Measurements from ENCODE around the gene RPL23.

Gene RPL23

GRCh38 chr17:38883592-38884526 is 30.3 kb upstream of the RPL23 start:
- H3K36me3 ChIP-seq (ENCODE audit: control insufficient read depth, insufficient read depth, low read length), result peaks cover 28% of the 10 kb centered on the region
- H3K27me3 ChIP-seq (ENCODE audit: control insufficient read depth, insufficient read depth, low read length), result no peaks in the 10 kb centered on the region
- no peak overlapping the region for H3K9ac ChIP-seq (ENCODE audit: low read length)
- H3K27ac ChIP-seq (ENCODE audit: low read depth, low read length), result peak overlapping the region; percentile 71; the same call in 1 of the 2 replicates
- H3K4me3 ChIP-seq (ENCODE audit: low read depth, low read length), result no peak overlapping the region
- H3K4me1 ChIP-seq (ENCODE audit: control insufficient read depth, insufficient read depth, low read length), result peaks cover 65% of the 10 kb centered on the region
- H3K9me3 ChIP-seq (ENCODE audit: control insufficient read depth, insufficient read depth, low read depth, low read length), result no peaks in the 10 kb centered on the region

GRCh38 chr17:38882870-38883269 is 29.3 kb upstream of the RPL23 start:
- H3K9me3 ChIP-seq (ENCODE audit: control insufficient read depth, insufficient read depth, low read depth, low read length), result no peaks in the 10 kb centered on the region
- no peak overlapping the region for H3K9ac ChIP-seq (ENCODE audit: low read length)
- no peak overlapping the region for H3K4me3 ChIP-seq (ENCODE audit: low read depth, low read length)
- H3K27me3 ChIP-seq (ENCODE audit: control insufficient read depth, insufficient read depth, low read length), result no peaks in the 10 kb centered on the region
- H3K36me3 ChIP-seq (ENCODE audit: control insufficient read depth, insufficient read depth, low read length), result peaks cover 32% of the 10 kb centered on the region
- H3K27ac ChIP-seq (ENCODE audit: low read depth, low read length), result no peak overlapping the region
- peaks cover 75% of the 10 kb centered on the region for H3K4me1 ChIP-seq (ENCODE audit: control insufficient read depth, insufficient read depth, low read length)

DNA sequence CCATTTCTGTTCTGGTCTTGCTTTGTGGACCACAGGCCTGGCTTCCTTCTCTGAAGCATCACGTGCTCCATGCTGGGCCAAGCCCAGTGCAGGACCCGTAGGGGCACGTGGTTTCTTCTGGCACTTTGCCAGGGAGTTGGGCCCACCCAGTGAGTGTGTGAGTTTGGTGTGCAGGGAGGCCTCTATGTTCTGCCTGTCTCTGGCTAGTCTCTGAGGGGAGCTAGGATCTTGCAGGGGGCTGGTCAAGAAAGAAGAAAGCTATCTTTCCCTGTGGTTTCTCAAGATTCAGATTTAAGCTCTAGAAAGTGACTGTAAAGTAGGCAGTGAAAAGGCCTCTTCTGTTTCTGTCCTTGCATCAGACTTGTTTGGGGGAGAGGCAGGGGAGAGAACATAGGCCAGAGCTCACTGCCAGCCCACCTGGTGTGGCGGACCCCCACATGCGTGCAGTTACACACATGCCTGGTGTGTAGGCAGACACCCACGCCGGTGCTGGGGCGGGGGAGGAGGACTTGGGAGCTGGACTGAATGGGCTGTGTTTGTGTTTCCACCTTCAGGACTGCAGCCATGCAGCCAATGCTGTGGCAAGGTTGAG is 28.2 kb upstream of the RPL23 start:
- Histone ChIP-seq H3K4me3 (ENCODE audit: low read depth, low read length) (no peak overlapping the region), H3K36me3 (ENCODE audit: control insufficient read depth, insufficient read depth, low read length) (peaks cover 26% of the 10 kb centered on the region), H3K27ac (ENCODE audit: low read depth, low read length) (peak overlapping the region; percentile 44), H3K4me1 (ENCODE audit: control insufficient read depth, insufficient read depth, low read length) (peaks cover 86% of the 10 kb centered on the region), H3K9ac (ENCODE audit: low read length) (no peak overlapping the region), H3K27me3 (ENCODE audit: control insufficient read depth, insufficient read depth, low read length) (no peaks in the 10 kb centered on the region), H3K9me3 (ENCODE audit: control insufficient read depth, insufficient read depth, low read depth, low read length) (no peaks in the 10 kb centered on the region)

DNA sequence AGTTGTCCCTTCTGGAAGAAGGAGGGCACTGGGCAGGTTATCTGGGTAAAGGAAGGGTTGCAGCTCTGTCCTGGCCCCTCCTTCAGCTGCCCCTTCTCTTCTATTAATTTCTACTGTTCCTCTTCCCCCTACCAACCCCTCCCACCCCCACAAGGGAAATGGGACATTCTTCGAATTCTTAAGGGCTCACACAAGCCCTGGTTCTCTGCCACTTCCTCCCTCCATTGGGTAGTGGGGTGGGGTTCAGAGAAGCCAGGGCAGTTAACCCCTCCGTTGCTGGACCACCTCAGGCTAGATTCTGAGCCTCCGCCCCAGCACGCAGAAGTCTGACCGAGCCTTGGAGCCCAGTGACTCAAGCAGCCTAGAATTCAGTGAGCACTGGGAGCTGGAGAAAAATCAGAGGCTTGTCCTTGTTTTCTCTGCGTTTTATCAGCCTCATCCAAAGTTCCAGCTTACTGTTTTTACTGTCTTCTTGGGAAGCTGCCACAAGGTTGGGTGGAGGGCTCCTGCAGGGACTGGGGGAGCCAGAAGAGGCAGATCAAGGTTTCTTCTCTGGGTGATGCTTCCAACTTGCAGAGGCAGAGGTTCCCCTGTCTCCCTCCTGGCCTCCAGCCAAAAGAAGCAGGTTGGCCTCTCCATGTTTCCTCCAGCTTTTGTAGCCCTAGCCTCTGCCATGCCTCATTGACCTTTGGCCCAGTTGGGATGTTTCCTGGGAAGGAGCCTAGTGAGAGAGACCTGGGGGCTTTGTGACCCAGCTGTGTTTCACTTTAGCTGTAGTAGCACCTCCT is 26.6 kb upstream of the RPL23 start:
- H3K27me3 ChIP-seq (ENCODE audit: control insufficient read depth, insufficient read depth, low read length), result no peaks in the 10 kb centered on the region
- H3K4me3 ChIP-seq (ENCODE audit: low read depth, low read length), result peak overlapping the region; percentile 34
- H3K36me3 ChIP-seq (ENCODE audit: control insufficient read depth, insufficient read depth, low read length), result peaks cover 24% of the 10 kb centered on the region
- peak overlapping the region; percentile 71 for H3K9ac ChIP-seq (ENCODE audit: low read length)
- H3K9me3 ChIP-seq (ENCODE audit: control insufficient read depth, insufficient read depth, low read depth, low read length), result no peaks in the 10 kb centered on the region
- H3K27ac ChIP-seq (ENCODE audit: low read depth, low read length), result peak overlapping the region; percentile 94
- H3K4me1 ChIP-seq (ENCODE audit: control insufficient read depth, insufficient read depth, low read length), result peaks cover 81% of the 10 kb centered on the region

DNA sequence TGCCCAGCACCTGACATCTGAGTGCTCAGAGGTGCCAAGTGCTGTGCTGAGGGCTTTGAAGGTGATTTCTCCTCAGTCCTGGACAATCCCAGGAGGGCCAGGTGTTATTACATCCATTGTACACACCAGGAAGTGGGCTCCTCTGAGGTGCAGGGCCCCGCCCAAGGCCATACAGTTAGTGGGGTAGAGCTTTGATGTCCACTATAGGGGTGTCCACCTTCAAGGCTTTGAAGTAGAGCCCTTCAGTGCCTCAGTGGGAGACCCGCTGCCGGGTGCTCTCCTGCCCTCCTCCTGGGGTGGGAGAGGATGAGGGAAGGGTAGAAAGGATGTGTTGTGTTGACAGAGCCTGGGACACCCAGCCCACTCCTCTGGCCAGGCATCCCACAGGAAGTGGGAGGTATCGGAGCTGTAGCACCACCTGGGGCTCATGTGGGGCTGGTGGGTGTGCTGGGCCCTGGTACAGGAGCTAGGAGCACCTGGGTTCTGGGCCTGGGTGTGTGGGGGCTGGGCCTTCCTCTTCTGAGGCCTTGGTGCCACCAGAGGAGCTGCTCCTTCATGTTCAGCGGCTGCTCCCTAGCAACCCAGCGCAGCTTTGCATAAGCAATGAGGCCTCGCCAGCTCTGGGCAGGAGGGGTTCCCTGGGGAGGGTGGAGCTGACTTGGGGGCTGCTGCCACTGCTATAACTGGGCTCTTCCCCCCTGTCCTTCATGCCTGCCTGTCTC is 23.8 kb upstream of the RPL23 start:
- no peaks in the 10 kb centered on the region for H3K27me3 ChIP-seq (ENCODE audit: control insufficient read depth, insufficient read depth, low read length)
- no peak overlapping the region for H3K4me3 ChIP-seq (ENCODE audit: low read depth, low read length)
- H3K4me1 ChIP-seq (ENCODE audit: control insufficient read depth, insufficient read depth, low read length), result peaks cover 88% of the 10 kb centered on the region
- H3K27ac ChIP-seq (ENCODE audit: low read depth, low read length), result peak overlapping the region; percentile 45
- H3K9ac ChIP-seq (ENCODE audit: low read length), result no peak overlapping the region
- no peaks in the 10 kb centered on the region for H3K9me3 ChIP-seq (ENCODE audit: control insufficient read depth, insufficient read depth, low read depth, low read length)
- H3K36me3 ChIP-seq (ENCODE audit: control insufficient read depth, insufficient read depth, low read length), result peaks cover 24% of the 10 kb centered on the region

- H3K4me3 ChIP-seq (ENCODE audit: low read depth, low read length), result no peak overlapping the region
- H3K9me3 ChIP-seq (ENCODE audit: control insufficient read depth, insufficient read depth, low read depth, low read length), result no peaks in the 10 kb centered on the region
- H3K27me3 ChIP-seq (ENCODE audit: control insufficient read depth, insufficient read depth, low read length), result no peaks in the 10 kb centered on the region
- H3K36me3 ChIP-seq (ENCODE audit: control insufficient read depth, insufficient read depth, low read length), result peaks cover 17% of the 10 kb centered on the region
- peak overlapping the region; percentile 74; the same call in 1 of the 2 replicates for H3K27ac ChIP-seq (ENCODE audit: low read depth, low read length)
- peak overlapping the region; percentile 56 for H3K9ac ChIP-seq (ENCODE audit: low read length)
- peaks cover 83% of the 10 kb centered on the region for H3K4me1 ChIP-seq (ENCODE audit: control insufficient read depth, insufficient read depth, low read length)
Measured at GRCh38 chr17:38875477-38876075, 22.1 kb upstream of the RPL23 start.

- H3K4me1 ChIP-seq (ENCODE audit: control insufficient read depth, insufficient read depth, low read length), result peaks cover 77% of the 10 kb centered on the region
- H3K4me3 ChIP-seq (ENCODE audit: low read depth, low read length), result no peak overlapping the region; the same call in 1 of the 2 replicates
- no peaks in the 10 kb centered on the region for H3K9me3 ChIP-seq (ENCODE audit: control insufficient read depth, insufficient read depth, low read depth, low read length)
- H3K9ac ChIP-seq (ENCODE audit: low read length), result peak overlapping the region; percentile 56
- peak overlapping the region; percentile 74; the same call in 1 of the 2 replicates for H3K27ac ChIP-seq (ENCODE audit: low read depth, low read length)
- peaks cover 17% of the 10 kb centered on the region for H3K36me3 ChIP-seq (ENCODE audit: control insufficient read depth, insufficient read depth, low read length)
- no peaks in the 10 kb centered on the region for H3K27me3 ChIP-seq (ENCODE audit: control insufficient read depth, insufficient read depth, low read length)
Measured at GRCh38 chr17:38874505-38875400, 21.2 kb upstream of the RPL23 start.

- H3K27ac ChIP-seq (ENCODE audit: low read depth, low read length), result no peak overlapping the region
- peaks cover 68% of the 10 kb centered on the region for H3K4me1 ChIP-seq (ENCODE audit: control insufficient read depth, insufficient read depth, low read length)
- H3K36me3 ChIP-seq (ENCODE audit: control insufficient read depth, insufficient read depth, low read length), result peaks cover 15% of the 10 kb centered on the region
- H3K4me3 ChIP-seq (ENCODE audit: low read depth, low read length), result no peak overlapping the region
- no peaks in the 10 kb centered on the region for H3K27me3 ChIP-seq (ENCODE audit: control insufficient read depth, insufficient read depth, low read length)
- H3K9ac ChIP-seq (ENCODE audit: low read length), result peak overlapping the region; percentile 42
- no peaks in the 10 kb centered on the region for H3K9me3 ChIP-seq (ENCODE audit: control insufficient read depth, insufficient read depth, low read depth, low read length)
Measured at GRCh38 chr17:38873640-38874380, 20.3 kb upstream of the RPL23 start.

DNA sequence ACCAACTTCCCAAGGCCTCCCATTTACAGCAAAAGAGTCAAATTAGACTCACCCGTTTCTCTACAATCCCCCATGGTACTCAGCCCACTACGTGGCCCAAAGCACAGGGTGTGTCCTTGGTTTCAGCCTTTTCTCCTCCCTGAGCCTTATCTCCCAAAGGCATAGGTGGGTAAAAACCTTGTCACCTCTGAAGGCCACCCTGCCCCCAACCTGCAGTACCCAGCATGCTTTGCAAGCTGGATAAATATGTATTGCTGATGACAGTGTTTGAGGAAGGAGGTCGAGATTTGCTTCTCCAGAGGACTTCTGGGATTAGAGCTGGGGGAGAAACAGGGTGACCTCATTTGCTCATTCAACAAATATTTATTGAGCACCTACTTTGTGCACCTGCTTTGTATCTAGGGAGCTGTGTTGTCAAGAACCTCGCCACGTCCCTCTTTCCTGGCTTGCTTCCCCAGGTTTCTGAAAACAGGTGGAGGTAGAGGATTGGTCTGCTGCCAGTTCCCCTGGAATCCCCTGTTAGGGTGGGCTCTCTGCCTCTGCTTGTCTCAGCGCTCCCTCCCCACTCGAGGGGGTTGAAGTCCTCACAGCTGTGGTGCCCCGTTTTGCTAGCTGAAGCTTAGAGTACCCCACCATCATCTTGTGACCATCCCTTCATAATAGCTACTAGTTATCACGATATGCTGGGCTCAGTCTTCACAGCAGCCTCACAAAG is 19.3 kb upstream of the RPL23 start:
- Histone ChIP-seq H3K4me3 (ENCODE audit: low read depth, low read length) (no peak overlapping the region), H3K27ac (ENCODE audit: low read depth, low read length) (no peak overlapping the region), H3K27me3 (ENCODE audit: control insufficient read depth, insufficient read depth, low read length) (no peaks in the 10 kb centered on the region), H3K9ac (ENCODE audit: low read length) (no peak overlapping the region), H3K4me1 (ENCODE audit: control insufficient read depth, insufficient read depth, low read length) (peaks cover 58% of the 10 kb centered on the region), H3K36me3 (ENCODE audit: control insufficient read depth, insufficient read depth, low read length) (peaks cover 5% of the 10 kb centered on the region), H3K9me3 (ENCODE audit: control insufficient read depth, insufficient read depth, low read depth, low read length) (no peaks in the 10 kb centered on the region)
